ENCODE measurements around the gene PARD3B.

PARD3B gene

DNA sequence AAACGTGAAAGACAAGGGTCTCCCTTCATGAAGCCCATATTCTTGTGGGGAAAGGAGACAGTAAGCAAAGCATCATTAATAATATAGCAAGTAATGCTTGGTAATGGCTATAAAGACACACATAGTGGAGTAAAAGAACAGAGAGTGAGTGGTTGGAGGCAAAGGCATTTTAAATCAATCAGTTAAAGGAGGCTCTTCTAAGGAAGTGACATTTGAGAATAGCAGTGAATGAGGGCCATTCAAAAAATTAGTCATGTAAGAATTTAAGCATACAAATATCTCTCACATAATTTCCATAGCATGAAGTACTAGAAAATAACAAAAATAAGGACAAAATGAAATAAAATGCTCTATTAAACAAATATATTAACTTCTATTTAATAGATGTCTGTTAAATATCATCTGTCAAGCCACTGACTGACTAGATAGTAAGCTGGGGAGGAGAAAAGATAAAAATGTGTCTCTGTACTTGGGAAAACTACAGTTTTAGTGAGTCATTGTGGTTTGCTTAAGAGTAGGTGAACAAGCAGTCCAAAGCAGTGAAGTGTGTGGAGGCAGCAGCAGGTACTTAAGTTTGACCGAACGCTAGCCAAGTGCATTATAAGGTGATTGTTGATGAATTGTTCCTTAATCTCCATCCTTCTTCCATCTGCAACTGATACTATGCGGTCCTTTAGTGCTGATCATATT, 160.1 kb downstream of the PARD3B start:
- no peak for DNase-seq (ENCODE audit: low read depth)

DNA sequence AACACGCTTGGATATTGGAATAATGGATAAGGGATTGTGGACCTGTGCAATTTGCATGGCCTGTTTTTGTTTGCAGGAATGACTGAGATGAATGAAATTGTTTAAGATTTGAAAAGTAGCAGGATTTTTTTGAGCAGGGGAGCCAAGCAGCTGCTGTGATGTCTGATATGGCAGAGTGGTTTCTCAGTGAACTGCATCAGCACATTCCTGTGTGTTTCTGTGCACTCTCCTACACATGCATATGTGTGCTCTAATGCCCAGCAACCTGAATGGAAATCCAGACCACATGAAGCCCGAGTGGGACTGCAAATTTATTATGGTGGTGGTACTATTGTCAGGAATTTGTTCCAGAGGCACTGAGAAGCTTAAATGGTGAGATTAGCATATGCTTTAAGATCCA, 161.7 kb downstream of the PARD3B start:
- DNase-seq (ENCODE audit: low read depth), result no peak

DNA sequence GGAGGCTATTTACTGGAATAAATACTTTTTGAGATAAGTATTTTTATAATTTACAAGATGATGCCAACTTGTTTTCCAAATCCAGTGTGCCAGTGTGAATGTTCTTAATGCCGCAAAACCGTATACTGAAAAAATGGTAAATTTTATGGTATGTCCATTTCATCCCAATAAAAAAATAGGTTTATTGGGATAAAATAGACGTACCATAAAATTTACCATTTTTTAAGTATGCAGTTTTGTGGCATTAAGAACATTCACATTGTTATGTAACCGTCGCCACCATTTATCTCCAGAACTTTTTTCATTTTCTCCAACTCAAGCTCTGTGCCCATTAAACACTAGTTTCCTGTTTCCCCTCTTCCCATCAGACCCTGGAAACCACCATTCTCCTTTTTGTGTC, 167.9 kb downstream of the PARD3B start:
- no peak for DNase-seq (ENCODE audit: low read depth)

DNA sequence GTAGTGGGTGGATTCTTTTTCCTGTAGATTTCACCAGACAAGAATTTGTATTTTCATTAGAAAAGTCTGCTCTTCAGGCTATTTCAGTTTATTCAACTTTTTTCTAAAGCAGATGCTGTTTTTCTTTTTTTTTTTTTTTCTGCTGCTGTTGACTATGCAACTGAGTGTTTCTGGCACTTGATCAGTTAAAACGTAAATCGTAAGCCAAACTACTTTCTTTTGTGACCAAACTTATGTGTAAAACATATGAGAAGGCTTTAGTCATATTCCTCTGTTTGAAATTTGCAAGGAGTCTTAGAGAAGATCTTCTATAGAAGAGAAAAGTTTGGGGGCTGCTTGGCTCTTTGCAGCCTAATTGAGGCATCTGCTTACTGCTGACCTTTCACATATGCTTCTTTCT, 170.1 kb downstream of the PARD3B start:
- DNase-seq (ENCODE audit: low read depth), result no peak

DNA sequence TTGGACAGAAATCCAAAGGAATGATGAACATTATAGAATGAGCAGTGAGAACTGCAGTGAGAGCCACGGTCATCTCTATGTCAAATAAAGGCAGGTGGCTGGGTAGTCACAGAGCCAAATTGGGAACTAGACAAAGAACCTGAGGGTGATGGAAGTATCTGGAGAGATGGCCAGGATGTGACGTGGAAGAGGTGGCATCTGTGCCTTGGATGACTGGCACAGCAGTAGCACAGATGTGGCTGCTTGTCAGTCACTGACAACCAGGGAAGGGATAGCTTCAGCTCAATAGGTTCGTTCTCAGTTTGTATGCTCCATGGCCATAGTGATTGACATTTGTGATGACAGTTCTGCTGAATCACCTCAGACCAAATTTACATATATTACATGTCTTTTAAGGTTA, 172.3 kb downstream of the PARD3B start:
- DNase-seq (ENCODE audit: low read depth), result no peak

DNA sequence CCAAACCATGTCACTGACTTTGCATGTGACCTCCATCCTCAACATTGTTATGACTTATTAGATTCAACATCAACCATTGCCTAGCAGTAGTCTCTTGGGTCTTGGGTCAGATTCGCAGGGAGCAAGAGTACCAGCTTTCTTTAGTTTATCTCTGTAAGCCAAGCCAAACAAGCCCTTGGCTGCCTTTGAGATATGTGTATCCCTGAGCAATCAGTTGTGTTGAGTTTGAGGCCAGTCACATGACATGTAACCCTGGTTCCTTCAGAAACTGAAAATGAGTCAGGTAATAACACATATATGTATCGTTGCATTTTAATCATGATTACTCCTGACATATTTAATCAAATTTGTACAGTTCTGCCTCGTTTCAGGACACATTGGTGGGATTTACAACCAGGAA, 173.3 kb downstream of the PARD3B start:
- DNase-seq (ENCODE audit: low read depth), result no peak

DNA sequence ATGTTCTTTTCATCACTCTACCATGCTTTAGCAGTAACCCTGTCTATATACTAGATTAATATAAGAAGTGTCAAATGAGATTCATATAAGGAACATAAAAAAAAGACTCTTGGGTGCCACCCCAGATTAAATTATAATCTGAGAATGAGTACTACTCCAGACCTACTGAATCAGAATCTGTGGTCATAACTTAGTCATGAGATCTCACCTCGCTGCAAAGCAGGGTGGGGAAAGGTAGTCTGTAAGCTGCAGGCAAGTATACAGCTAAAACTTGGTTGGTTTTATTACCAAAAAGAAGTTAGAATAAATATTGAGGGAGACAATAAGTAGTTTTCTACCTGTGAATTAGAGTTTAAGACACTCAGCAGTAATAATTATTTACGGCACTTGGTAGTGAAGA, 175.6 kb downstream of the PARD3B start:
- DNase-seq (ENCODE audit: low read depth), result no peak

DNA sequence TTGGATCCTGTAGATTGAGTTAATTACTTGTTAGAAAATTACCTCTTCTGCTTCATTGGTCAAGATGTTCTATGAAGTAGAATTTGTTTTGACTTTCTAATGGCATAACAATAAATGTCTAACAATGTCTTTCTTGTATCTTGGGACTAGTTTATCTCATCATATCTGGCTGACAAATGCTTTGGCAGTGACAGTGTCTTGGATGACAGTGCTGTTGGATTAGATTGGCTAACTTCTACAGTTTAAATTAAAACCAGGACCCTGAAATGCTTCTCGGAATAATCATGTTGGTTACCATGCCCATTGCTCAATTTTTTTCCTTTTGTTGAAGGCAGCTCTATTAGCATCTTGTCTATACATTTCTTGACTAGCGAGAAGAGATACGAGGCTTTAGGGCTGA, 176.9 kb downstream of the PARD3B start:
- DNase-seq (ENCODE audit: low read depth), result no peak

DNA sequence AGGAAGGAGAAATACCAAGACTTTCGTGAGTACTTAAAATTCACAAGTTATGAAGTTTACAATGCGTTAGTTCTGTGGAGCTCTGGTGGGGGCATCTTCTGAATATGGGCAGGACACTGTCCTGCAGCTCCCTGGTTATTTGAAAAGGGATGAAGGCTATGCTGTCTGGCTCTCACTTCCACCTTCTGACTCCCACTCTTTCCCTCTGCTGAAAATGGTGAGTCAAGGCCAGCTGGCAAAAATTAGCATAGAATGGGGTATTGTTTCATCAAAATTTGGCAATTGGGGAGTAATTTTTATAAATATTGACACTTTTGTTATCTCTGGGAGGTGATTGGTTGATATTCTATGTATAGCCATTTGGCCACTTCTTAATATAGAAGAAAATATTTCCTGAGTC, 177.4 kb downstream of the PARD3B start:
- no peak for DNase-seq (ENCODE audit: low read depth)

DNA sequence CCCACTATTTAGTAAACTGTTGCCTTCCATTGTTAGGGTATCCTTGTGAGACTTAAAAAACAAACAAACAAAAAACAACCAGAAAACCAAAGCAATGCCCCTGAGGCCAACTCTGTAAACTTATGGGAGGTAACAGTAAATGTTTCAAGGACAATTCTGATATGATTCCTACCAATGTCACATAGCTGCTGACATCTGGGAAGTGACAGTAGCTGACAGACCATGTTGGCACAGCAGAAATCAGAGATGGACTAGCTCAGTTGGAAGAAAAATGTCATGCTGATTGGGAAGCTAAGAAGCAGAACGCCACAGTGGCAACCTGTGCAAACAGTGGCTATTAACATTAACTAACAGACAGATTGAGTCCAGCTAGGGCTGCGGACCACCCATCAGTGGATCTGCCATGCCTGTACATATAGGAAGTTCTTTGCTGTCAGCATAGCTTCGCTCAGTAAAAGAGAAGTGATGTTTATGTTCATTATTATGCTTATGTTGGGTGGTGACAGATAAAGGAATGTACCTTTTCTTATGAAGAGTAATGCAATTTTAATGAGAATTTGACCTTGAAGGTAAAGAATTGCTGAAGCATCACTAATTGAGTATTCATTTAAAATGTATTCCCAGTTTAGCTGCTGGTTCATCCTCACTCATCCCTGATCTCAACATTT, 180.6 kb downstream of the PARD3B start:
- no peak for DNase-seq (ENCODE audit: low read depth)

DNA sequence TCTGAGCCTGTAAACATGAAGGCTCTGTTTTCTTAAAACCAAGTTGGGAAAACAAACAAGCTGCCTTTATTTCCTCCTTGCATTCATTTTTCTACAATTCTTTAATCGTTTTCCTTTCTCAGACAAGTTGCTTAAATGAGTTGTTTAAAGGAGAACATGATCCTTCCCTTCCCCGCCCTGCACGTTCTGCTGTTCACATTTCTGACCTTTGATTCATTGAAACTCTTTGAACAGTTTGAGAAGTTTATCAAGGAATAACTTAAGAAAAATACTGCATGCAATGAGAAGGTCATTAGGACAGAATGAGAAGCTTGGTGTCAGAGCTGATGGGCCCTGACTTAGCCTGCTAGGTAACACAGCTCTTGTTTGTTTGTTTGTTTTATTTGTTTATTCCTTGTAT, 181.6 kb downstream of the PARD3B start:
- DNase-seq (ENCODE audit: low read depth), result no peak

DNA sequence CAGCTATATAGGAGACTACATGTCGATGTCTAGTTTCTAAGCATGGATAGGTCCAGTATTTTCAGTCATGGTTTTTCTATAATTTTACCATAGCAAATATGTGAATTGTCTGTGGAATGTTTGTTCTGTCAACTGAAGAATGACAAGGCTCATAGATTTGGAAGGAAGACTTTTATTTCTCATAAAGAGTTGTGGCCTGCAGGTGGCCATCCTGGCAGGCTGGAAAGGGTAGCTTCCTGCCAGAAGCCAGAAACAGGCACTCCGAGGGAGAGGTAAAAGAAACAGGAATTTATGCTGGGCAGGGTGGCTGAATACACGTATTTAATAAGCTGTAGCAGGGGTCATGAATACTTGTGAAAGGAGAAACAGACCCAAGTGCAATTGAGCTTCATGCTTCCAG, 182.1 kb downstream of the PARD3B start:
- no peak for DNase-seq (ENCODE audit: low read depth)

DNA sequence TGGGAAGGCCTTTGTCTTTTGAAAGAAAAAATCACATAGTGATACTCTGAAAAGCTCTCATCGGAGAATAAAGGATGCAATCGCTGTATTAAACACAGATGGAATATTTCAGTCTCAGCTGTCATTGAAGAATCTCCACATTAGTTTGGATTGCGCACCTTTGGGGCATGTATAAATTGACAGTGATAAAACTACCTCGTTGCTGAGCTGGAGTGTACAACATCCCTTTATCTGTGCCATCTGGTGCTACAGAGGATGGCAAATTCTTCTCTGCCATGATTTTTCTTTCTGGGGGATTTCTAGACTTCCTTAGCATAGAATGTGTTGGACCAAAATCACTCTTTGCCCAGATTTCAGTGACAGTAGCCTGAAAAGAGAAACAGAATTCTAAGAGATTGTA, 185.3 kb downstream of the PARD3B start:
- DNase-seq (ENCODE audit: low read depth), result no peak

DNA sequence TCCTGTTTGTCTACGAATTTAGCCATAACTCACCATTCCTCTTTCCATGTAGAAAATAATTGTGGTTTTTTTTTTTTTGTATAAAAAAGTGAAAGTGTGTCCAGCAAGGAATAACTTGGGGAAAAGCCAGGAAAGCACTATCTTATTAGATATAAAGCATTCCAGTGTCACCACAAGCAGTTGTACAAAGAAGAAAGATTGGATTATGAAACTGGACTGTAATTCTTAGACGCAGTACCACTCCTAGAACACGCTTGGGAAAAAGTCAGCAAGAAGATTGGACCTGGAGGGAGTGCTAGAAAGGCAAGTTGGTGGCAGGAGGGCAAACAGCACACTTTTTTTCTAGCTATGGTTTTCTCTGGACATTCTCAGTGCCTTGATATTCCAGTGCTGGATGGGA, 186.7 kb downstream of the PARD3B start:
- DNase-seq (ENCODE audit: low read depth), result no peak

DNA sequence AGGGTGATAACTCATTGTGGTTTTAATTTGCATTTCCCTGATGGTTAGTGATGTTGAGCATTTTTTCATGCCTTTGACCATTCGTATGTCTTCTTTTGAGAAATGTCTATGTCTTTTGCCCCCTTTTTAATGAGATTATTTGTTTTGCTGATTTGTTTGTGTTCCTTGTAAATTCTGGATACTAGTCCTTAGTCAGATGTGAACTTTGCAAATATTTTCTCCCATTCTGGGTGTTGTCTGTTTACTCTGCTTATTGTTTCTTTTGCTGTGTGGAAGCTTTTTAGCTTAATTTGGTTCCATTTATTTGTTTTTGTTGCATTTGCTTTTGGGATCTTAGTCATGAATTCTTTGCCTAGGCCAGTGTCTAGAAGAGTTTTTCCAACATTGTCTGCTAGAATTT, 192.0 kb downstream of the PARD3B start:
- DNase-seq (ENCODE audit: low read depth), result no peak

DNA sequence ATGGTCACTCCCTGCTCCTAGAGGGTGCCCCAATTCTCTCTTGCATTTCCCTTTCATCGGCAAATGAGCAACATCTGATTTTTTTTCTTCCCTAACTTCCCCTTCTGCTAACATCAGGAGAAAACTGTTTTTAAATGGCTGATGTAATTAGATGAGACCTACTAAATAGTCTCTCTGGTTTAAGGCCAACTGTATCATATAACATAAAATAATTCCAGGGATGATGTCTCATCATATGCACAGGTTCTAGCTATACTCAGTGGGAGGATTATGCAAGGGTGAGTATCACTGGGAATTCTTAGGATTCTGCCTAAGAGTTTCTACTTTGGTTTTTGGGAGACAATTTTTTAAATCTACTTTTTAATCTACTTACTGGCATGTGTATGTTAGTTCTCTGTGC, 193.4 kb downstream of the PARD3B start:
- DNase-seq (ENCODE audit: low read depth), result no peak

DNA sequence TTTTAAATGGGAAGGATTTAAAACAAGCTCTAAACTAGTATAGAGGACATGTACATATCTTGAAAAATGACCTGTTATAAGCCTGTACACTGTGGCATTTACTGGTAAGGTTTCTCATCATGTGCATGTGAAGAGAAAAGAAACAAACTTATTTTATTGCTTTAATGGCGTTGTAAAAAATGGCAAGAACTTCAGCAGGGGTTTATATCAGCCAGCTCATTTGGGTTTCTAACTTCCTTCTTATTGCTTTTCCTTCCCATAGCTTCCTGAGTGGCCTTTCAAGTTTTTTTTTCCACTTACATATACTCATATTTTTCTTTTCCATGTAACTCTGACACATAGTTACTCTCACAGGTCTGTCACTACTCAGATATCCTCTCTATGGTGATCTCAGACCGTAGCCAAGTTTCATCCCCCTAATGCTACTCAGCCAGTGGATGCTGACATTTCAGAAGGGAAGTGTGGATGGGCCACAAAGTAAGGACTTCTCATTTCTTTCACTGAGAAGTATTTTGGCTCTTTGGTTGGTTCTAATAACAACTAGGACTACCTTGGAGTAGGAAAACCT, 198.2 kb downstream of the PARD3B start:
- no peak for DNase-seq (ENCODE audit: low read depth)

DNA sequence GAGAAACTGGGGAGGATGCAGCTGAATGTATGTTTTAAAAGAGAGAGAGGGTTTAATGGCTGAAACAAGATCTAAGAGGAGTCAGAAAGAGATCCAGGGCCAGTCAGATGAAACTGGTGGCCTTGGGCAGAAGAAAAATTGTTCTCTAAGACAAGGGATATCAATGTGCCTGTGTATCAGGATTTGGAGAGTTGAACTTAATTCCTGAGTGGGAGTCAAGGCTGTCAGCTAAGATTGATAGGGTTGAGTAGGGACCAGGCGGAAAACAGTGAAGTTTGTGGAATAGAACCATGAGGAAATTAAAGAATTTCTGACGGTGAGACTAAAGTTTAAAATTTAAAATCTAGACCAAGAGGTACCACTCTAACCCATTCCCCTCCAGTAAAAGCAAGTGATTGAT, 199.2 kb downstream of the PARD3B start:
- no peak for DNase-seq (ENCODE audit: low read depth)

DNA sequence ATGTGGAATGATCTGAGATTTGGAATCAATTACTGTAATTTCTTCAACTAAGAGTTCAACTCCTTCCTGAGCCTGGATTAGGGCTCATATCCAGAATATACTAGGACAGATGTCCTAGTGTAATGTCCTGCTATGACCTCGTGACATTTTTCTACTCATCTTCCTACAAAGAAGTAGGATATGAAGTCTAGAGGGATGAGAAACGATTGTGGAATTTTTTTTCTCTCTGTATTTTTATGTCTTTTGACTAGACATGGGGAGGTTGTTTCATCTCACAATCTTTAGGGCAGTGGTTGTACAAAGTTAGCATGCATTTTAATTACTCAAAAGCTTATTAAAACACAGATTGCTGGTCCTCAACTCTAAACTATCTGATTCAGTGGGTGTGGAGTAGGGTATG, 203.0 kb downstream of the PARD3B start:
- no peak for DNase-seq (ENCODE audit: low read depth)

DNA sequence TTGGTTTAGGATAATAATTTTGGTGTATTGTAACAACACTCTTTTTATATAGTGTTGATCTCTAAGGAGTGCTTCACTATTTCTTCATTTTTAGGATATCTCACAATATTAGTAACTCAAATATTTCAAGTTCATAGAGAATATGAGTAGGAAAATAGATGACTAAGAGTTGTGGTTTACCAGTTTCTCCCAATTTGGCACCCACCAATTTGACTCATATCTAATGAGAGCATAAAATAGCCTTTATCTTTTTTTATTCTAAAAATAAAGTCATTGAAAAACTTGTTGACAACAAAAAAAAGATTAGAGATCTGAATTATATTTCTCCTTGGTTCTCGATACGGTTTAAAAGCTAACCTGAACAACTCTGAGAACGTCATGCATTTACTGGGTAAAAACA, 204.0 kb downstream of the PARD3B start:
- DNase-seq (ENCODE audit: low read depth), result no peak

DNA sequence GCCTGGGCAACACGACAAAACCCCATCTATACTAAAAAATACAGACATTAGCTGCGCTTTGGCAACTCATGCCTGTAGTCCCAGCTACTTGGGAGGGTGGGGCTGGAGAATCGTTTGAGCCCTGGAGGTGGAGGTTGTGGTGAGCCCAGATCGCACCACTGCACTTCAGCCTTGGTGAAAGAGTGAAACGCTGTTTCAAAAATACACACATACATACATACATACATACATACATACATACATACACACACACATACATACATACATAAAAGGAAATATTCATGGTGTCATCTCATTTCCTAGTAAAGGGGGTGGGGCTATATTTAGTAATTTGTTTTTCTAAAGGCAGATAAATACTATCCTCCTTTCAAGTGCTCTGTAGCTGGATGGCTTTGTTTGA, 205.1 kb downstream of the PARD3B start:
- no peak for DNase-seq (ENCODE audit: low read depth)

DNA sequence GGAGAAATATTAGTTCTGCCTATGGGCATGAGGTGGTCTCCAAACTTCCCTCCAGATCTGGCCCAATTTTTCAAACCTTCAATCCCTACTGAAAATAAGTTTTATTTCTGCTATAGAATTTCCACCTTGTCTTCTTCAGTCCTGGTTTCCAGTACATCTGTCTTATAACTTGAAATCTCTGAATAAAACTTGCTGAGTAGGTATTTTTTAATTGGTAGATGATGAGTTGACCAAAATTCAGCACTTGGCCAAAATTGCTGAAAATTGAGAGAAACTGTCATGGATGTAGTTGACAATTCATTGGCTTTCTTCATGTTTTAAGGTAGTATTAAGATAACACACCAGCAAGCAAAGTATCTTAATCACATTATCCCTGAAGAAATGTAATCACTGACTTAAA, 206.2 kb downstream of the PARD3B start:
- DNase-seq (ENCODE audit: low read depth), result no peak

DNA sequence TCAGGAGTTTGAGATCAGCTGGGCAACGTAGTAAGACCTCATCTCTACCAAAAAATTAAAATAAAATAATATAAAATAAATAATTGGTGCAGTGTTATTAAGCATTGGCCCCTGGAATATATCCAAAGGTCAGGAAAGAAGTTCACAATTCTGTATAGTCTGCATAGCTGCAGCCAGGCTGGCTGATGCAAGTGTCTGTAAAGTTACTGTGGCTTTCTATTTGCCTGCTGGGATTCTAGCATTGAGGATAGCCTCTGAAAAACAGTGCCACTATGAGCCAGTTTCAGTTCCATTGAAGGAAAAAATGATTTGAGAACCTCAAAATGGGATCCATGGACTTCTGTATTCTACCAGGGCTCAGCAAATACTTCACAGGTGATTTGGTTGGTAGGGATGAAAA, 208.6 kb downstream of the PARD3B start:
- no peak for DNase-seq (ENCODE audit: low read depth)

DNA sequence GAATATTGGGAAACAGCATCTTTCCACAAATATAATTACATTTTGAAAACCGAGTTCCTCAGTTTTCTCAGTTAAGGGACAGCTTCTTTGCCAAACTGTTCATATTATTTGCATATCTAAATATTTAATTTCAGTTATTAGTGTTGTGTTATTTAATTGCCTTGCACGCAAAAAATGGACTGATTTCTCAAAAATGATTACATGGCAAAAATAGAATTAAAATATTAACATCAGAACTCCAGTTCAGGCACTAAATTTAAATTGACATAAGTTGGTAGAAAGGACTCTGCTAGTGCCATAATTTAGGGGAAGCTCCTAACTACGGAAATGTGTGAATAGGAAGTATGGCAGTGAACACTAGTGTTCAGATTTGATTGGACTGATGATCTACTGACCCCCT, 209.6 kb downstream of the PARD3B start:
- DNase-seq (ENCODE audit: low read depth), result no peak
